HG03060 (cell line): ENCODE results near the gene NECAB3.
"Not testable (repeated sequence)": the region's sequence is repeated elsewhere in the genome, so short reads cannot be mapped to it uniquely, and the experiment has no call there.

Experiments used
- ATAC-seq: cut with Tn5 transposase; IDR thresholded peaks from one replicate; pipeline ENCODE4 v1.9.1; 2021; ENCODE audit warnings: low read depth, moderate number of reproducible peaks; ENCODE audit not compliant: unreplicated experiment

NECAB3 gene

GRCh38 chr20:33653218-33653899 lies 20.9 kb downstream of the NECAB3 start:
- ATAC-seq: peak; percentile 13

DNA sequence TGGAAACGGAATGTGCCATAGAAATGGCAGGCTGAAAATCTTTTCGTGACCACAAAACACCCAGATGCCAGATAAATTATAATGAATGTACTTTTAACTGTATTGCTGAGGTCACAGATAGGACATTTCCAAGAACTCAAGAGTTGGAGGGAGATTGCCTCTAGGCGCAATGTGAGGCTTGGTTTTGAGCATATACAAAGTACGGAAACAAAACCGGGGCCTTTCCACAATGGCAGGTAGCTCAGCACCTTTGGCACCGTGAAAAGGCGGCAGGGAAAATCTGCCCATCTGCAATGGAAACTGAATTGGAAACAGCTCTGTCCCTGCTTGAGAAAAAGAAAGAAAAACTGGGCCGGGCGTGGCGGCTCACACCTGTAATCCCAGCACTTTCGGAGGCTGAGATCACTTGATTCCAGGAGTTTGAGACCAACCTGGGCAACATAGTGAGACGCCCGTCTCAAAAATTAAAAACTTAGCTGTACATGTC lies 22.6 kb downstream of the NECAB3 start:
- no peak for ATAC-seq

DNA sequence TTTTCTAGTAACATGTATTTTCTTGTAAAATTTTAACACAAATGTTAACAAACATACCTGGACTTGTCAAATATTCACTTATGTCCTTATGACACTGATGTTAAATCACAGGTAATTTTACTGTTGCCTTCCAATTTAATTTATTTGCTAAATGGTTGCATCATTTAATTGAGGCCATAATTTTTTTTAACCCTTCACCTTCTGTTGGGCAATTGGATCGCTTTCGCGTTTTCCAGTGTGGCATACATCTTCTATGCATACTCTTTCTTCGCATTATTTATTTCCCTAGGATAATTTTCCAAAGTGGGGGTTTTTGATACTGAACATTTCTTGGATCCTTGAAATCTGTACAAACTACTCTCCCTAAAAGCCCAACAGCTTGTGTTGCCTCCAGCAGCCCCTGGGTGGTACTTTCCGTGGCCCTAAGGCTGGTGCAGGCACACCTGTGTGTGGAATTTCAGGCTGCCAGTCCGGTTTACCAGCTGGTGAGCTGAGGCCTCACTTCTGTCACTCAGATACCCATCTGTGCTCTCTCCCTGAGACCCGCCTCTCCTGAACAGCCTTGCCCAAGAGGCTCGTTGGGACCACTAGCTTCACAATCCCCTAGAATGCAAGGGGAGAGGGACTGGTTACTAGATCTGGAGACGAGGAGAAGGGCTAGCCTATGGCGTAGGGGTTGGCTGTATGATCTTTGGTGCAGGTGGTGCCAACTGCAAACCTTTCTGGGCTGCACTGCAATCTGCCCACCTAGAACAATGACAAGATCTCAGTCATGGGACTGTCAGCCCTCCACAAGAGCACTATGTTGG lies 23.3 kb downstream of the NECAB3 start:
- no peak for ATAC-seq

- no peak for ATAC-seq
Observed at GRCh38 chr20:33650111-33650752, 24.0 kb downstream of the NECAB3 start.

DNA sequence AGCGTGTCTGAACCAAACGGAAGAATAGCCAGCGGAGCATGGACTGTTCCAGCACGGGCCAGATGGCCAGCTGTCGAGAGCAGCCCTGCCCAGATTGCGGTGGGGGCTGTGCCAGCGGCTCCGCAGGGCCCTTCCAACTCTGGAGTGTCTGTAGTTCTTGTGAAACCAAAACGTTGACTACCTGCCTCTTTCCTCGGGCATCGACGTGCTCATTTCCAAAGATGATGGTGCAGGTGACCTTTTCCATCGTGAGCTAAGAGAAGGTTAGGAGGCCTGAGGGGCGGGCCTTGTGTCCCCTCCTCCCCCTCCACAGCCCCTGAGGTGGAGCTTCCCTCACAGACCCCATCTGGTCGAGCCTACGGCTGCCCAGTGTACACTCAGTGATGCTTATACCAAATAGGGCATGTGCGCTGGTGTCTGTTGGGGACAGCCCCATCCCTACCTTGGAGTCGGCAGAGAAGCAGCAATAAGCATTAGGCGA lies 25.0 kb downstream of the NECAB3 start:
- ATAC-seq: no peak

DNA sequence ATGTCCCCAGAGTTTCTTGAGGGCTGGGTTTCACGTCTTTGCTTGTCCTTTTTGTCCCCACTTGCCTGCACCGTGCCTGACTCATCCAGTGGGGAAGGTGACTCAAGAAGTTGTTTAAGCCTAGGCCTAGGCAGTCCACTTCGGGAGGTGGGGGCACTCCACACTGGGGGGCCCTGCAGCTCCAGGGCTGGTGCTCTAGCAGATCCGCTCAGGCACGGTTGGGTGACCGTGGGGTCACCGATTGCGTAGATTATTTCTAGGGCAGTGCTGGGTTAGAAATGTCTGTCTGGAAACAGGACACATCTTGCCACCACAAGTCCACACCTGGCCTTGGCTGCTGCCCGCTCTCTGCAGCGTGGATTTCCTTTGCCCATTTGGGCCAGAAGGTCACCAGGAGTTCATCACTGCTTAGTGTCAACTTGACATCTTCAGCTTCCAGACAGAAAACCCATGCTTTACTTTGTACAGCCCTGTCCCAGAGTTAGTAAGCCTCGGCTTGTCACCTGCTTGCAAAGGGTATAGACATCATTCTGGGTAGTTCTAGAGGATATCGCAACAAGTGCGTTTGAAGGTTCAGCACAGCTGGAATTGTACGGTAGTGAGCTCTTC lies 25.7 kb downstream of the NECAB3 start:
- ATAC-seq: no peak

DNA sequence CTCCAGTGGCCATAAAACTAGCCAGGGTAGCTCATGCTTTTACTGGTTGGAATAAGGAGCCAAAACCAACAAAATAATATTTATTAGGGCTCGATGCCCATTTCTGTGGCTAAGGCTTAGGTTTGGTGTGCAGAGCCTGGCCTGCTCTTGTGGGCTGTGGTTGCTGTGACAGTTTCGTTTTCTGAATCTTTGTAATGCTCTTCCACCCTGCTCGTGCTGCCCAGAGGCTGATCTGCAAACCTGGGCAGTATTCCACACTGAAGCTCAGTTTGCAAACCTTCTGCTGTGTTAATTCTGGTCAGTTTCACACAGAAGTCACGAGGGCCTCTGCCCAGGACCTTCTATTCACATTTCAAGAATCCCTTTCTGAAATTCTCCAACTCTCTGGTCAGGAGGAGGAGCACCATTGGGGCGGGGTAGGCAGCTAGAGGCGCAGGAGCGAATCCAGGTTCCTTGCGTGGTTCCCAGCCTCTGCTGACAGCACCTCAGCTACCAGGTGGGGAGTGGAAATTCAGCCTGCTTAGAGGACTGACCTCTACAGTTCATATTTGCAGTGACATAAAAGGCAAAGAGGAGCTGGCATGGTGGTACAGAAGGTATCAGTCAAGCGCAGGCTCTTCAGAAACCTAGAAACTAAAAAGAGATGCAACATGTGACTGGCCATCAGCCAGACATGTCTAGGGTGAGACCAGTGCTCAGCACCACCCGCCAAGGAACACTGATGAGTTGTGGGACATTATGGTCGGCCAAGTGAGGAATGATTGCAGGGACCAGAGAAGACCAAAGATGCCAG lies 26.4 kb downstream of the NECAB3 start:
- ATAC-seq: no peak

GRCh38 chr20:33646959-33647602 lies 27.1 kb downstream of the NECAB3 start:
- ATAC-seq: not testable (repeated sequence)

GRCh38 chr20:33646191-33646590 lies 28.0 kb downstream of the NECAB3 start:
- no peak for ATAC-seq

GRCh38 chr20:33645396-33645795 lies 28.8 kb downstream of the NECAB3 start:
- no peak for ATAC-seq

- no peak for ATAC-seq
Observed at GRCh38 chr20:33645072-33645358, 29.2 kb downstream of the NECAB3 start.

DNA sequence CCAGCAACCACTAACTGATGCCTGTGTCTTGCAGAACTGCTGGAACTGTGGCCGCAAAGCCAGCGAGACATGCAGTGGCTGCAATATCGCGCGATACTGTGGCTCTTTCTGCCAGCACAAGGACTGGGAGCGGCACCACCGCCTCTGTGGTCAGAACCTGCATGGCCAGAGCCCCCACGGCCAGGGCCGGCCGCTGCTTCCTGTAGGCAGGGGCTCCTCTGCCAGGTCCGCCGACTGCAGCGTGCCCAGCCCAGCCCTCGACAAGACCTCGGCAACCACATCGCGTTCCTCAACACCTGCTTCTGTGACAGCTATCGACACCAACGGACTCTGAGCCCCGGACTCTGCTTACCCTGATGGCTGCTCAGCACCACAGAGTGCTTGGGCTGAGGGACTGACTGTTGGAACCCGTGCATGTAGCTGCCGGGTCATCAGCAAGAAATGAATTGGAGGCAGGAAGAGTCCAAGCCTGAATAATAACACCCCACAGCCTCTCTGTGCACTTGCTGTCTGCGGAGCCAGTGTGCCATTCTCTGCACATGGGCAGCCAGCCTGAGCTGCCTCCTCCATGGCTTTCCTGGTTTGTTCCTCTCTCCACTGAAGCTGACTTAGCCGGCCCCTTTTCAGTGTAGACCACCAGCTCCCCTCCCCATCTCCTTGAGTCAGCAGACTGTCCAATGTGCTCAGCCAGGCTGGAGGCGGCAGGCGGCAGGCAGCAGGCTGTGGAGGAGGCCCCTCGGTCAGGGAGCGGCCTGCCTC lies 29.7 kb downstream of the NECAB3 start:
- no peak for ATAC-seq

DNA sequence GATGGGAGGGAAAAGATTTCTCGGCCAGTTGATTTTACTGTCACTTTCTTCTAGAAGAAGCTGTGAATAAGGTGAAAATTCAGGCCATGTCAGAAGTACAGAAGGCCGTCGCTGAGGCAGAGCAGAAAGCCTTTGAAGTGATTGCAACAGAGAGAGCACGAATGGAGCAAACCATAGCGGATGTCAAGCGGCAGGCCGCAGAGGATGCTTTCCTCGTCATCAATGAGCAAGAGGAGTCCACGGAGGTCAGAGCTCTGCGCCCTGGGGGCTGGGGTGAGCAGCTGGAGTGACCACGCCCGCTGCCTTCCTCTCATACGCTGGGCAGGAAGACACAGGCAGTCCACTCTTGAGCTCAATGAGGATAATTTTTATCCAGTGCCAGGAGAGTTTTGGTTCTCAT lies 33.9 kb downstream of the NECAB3 start:
- ATAC-seq: no peak

DNA sequence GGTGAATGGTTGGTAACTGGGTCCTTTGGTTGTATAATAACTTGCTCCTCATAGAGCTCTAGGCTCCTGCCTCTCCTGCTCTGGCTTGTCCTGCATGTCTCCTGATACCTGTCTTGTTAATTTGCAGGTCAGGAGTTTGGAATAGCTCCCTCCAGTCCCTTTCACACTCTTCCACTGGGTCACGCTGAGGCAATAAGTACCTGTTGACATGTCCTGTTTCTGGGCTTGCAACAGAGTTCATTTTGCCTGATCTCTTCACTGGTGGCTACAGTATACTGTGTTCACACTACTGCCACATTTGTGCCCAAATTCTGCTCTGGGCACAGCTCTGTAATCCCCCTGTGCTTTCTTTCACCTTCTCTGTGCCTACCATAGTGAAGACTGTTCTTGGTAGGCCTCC lies 37.5 kb downstream of the NECAB3 start:
- no peak for ATAC-seq

DNA sequence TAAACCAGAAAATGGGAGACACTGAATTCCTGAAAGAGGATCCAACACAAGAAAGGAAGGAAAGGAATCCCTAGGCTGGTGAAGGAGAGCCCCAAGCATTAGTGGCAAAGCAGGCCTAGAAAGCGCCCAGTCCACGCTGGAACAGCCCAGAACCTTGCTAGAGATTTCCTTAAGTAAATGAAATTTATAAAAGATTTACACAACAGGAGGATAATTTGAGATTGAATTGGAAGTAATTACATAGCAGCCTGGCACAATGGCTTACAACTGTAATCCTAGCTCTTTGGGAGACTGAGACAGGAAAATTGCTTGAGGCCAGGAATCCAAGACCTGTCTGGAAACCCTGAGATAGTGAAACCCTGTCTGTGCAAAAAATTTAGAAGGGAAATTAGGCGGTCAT lies 38.9 kb downstream of the NECAB3 start:
- no peak for ATAC-seq

DNA sequence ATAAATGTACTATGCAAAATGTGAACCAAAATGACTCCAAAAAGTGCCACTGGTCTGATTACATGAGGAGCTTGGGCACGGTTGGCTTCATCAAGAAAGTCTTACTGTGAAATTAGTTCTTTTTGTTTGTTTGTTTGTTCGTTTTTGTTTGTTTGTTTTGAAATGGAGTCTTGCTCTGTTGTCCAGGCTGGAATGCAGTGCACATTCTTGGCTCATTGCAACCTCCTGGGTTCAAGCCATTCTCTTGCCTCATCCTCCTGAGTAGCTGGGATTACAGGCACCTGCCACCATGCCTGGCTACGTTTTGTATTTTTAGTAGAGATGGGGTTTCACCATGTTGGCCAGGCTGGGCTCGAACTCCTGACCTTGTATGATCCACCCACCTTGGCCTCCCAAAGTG lies 42.3 kb downstream of the NECAB3 start:
- ATAC-seq: not testable (repeated sequence)

- ATAC-seq: no peak
Observed at GRCh38 chr20:33630507-33630906, 43.7 kb downstream of the NECAB3 start.

DNA sequence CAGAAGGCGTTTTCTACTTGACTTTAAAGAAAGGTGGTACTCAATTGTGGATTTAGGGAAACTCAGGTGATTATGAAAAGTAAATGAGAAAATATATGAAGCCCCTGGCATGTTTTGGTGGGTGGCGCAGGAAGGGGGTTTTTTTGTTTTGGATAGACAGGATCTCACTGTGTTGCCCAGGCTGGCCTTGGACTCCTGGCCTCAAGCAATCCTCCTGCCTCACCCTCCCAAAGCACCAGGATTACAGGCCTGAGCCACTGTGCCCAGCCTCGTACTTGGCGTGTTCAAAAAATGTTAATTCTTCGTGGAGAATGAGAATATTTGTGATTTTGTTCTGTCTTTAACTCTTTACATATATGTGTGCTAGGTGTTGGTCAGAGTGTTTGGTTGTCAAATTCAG lies 44.2 kb downstream of the NECAB3 start:
- no peak for ATAC-seq

GRCh38 chr20:33629533-33629932 lies 44.7 kb downstream of the NECAB3 start:
- no peak for ATAC-seq
